HepG2 (cell line): ENCODE results near the gene FSTL1. TPM values are rescaled to one million over a fixed set of nuclear protein-coding genes. Genes with fewer than 3 reads are reported as not detected.

ENCODE experiments used
- ATAC-seq: fragments of 200-7000 bp; cut with Tn5 transposase; 3 replicates; pipeline ENCODE4 v1.9.1; 2020; ENCODE audit warnings: mild to moderate bottlenecking, moderate library complexity
- BruUV-seq: library from RNA; stranded (reverse); fragments of 400-500 nt; replicated peaks from 2 replicates; lab custom pipeline; 2021; lab: Mats Ljungman, UMichigan
- CTCF ChIA-PET: fragments of 300-600 bp; formaldehyde crosslinking; extraction: SDS; loops from one replicate; lab custom pipeline; 2021; ENCODE audit warnings: low total read pairs, inconsistent platforms, low intra/inter-chr PET ratio; lab: Yijun Ruan, JAX
- POLR2A ChIA-PET: fragments of 350-600 bp; sonication (Branson Sonifier 250); formaldehyde crosslinking; loops from one replicate; lab custom pipeline; 2020; ENCODE audit warnings: antibody characterized with exemption, inconsistent platforms; lab: Yijun Ruan, JAX
- DNase-seq: peaks from one replicate; pipeline ENCODE4 v3.0.0-alpha.2; 2015; ENCODE audit warnings: low spot score
- FAIRE-seq: peaks from 3 replicates; lab custom pipeline; 2011; peaks lifted over from hg19 to GRCh38; lab: Jason Lieb, UNC
- H2AFZ ChIP-seq: one replicate; pipeline ENCODE4 v1.6.1; 2011; ENCODE audit warnings: low read length, inconsistent platforms
- H3K27ac ChIP-seq: fragments of 300-600 bp; 3 replicates; pipeline ENCODE4 v1.8.0; 2011; ENCODE audit warnings: mixed run types, mild to moderate bottlenecking, mixed read lengths, low read length, inconsistent platforms; ENCODE audit not compliant: insufficient read depth; ENCODE audit errors: extremely low read length
- H3K27me3 ChIP-seq, 2 experiments: fragments of 200-600 bp in 1 of 2; 2 replicates in 1 of 2; 3 replicates in 1 of 2; pipeline versions ENCODE4 v1.6.0 to v1.8.0; 2011; ENCODE audit warnings: low read length in 2 of 2, mild to moderate bottlenecking in 2 of 2, moderate library complexity in 2 of 2, inconsistent platforms in 1 of 2; ENCODE audit not compliant: insufficient read depth in 2 of 2, control insufficient read depth in 1 of 2
- H3K36me3 ChIP-seq, 2 experiments: fragments of 200-600 bp in 1 of 2; replicated peaks in 1 of 2; 2 replicates in 1 of 2; 3 replicates in 1 of 2; pipeline versions ENCODE4 v1.5.1 to v1.8.0; 2011; ENCODE audit warnings: low read length in 2 of 2, inconsistent platforms in 1 of 2; ENCODE audit not compliant: insufficient read depth in 2 of 2, control insufficient read depth in 1 of 2
- H3K4me1 ChIP-seq: 2 replicates; pipeline ENCODE4 v1.5.1; 2012; ENCODE audit warnings: low read length, inconsistent platforms; ENCODE audit not compliant: insufficient read depth
- H3K4me2 ChIP-seq: 2 replicates; pipeline ENCODE4 v1.6.0; 2011; ENCODE audit warnings: low read depth, low read length, inconsistent platforms
- H3K4me3 ChIP-seq, 3 experiments: fragments of 200-600 bp in 1 of 3; sonication (generic), shearing (Covaris generic) in 1 of 3; replicated peaks in 1 of 3; 2 replicates each; pipeline ENCODE4 v1.5.1; 2011 to 2016; ENCODE audit warnings: low read length in 3 of 3, inconsistent platforms in 2 of 3, low read depth in 2 of 3, mild to moderate bottlenecking in 2 of 3, control low read depth in 1 of 3, mixed read lengths in 1 of 3; ENCODE audit not compliant: insufficient read depth in 1 of 3
- H3K79me2 ChIP-seq: one replicate; pipeline ENCODE4 v1.6.1; 2011; ENCODE audit warnings: low read length, inconsistent platforms; ENCODE audit not compliant: insufficient read depth
- H3K9ac ChIP-seq: 2 replicates; pipeline ENCODE4 v1.6.0; 2011; ENCODE audit warnings: mild to moderate bottlenecking, low read depth, low read length, inconsistent platforms; ENCODE audit not compliant: insufficient read depth
- H3K9me3 ChIP-seq: 2 replicates; pipeline ENCODE4 v1.5.1; 2012; ENCODE audit warnings: mild to moderate bottlenecking, low read length
- H4K20me1 ChIP-seq: 2 replicates; pipeline ENCODE4 v1.6.0; 2011; ENCODE audit warnings: inconsistent platforms, mild to moderate bottlenecking, low read length, moderate library complexity; ENCODE audit not compliant: insufficient read depth
- ERF ChIP-seq: IDR thresholded peaks from 2 replicates; pipeline ENCODE4 v1.6.1; 2018; ENCODE audit warnings: missing biosample characterization, missing genetic modification reagents
- HDAC2 ChIP-seq: sonication (generic); formaldehyde crosslinking; IDR thresholded peaks from 2 replicates; pipeline ENCODE4 v1.4.0; 2020; ENCODE audit warnings: missing genetic modification reagents
- MLLT10 ChIP-seq: sonication (generic); formaldehyde crosslinking; IDR thresholded peaks from 2 replicates; pipeline ENCODE4 v1.4.0; 2020; ENCODE audit warnings: missing genetic modification reagents
- NFYB ChIP-seq: sonication (generic); formaldehyde crosslinking; IDR thresholded peaks from 2 replicates; pipeline ENCODE4 v1.4.0; 2020; ENCODE audit warnings: missing genetic modification reagents
- RCOR2 ChIP-seq: IDR thresholded peaks from 2 replicates; pipeline ENCODE4 v1.6.1; 2016; ENCODE audit warnings: missing biosample characterization, missing genetic modification reagents
- RORA ChIP-seq: sonication (generic); formaldehyde crosslinking; IDR thresholded peaks from 2 replicates; pipeline ENCODE4 v1.5.0; 2020; ENCODE audit warnings: mild to moderate bottlenecking, missing genetic modification reagents, moderate library complexity
- TIGD3 ChIP-seq: sonication (generic); formaldehyde crosslinking; IDR thresholded peaks from 2 replicates; pipeline ENCODE4 v1.5.1; 2020; ENCODE audit warnings: mild to moderate bottlenecking, missing genetic modification reagents, borderline replicate concordance
- TSC22D2 ChIP-seq: sonication (generic); formaldehyde crosslinking; IDR thresholded peaks from 2 replicates; pipeline ENCODE4 v1.5.1; 2020; ENCODE audit warnings: missing genetic modification reagents, mild to moderate bottlenecking, borderline replicate concordance
- ZBTB42 ChIP-seq: sonication (generic); formaldehyde crosslinking; IDR thresholded peaks from 2 replicates; pipeline ENCODE4 v1.5.0; 2020; ENCODE audit warnings: mild to moderate bottlenecking, missing genetic modification reagents
- ZNF597 ChIP-seq: sonication (generic); formaldehyde crosslinking; IDR thresholded peaks from 2 replicates; pipeline ENCODE4 v1.5.0; 2020; ENCODE audit warnings: missing genetic modification reagents
- ZNF615 ChIP-seq: sonication (generic); formaldehyde crosslinking; IDR thresholded peaks from 2 replicates; pipeline ENCODE4 v1.5.0; 2020; ENCODE audit warnings: mild to moderate bottlenecking, missing genetic modification reagents, borderline replicate concordance
- ZNF7 ChIP-seq: IDR thresholded peaks from 2 replicates; pipeline ENCODE4 v1.6.1; 2016; ENCODE audit warnings: missing biosample characterization, missing genetic modification reagents
- ZNF850 ChIP-seq: sonication (generic); formaldehyde crosslinking; conservative IDR thresholded peaks from 2 replicates; pipeline ENCODE4 v1.9.0; 2021; ENCODE audit warnings: mild to moderate bottlenecking, missing genetic modification reagents
- WGBS: methylation state at CpG from one replicate; pipeline ENCODE4 v1.1.6; 2017; ENCODE audit warnings: low lambda C conversion rate; 5-methylcytosine and 5-hydroxymethylcytosine counted together
- in situ Hi-C: cut with HindIII; loops from 2 replicates; pipeline ENCODE4 v1.10.0; 2017; ENCODE audit warnings: low pct_unique_long_range_greater_than_20kb; ENCODE audit not compliant: extremely low pct_ligation_motif_present
- intact Hi-C: fragments of 100-400 bp; cut with micrococcal nuclease; formaldehyde crosslinking; loops from one replicate; pipeline ENCODE4 v1.10.0; 2022; ENCODE audit not compliant: unreplicated experiment
- polyA plus RNA-seq, 8 experiments: library from polyadenylated mRNA; depleted of rRNA in 3 of 8; stranded (reverse) in 7 of 8; unstranded in 1 of 8; fragments of >200 nt; fragmentation: Illumina TruSeq in 4 of 8; extraction: Trizol in 4 of 8; gene quantifications; 2 replicates each; pipeline versions ENCODE4 v1.2.1 to v1.2.3, GENCODE V29; 2011 to 2016; ENCODE audit warnings: low read depth in 4 of 8, missing spikeins in 1 of 8, mixed read lengths in 1 of 8; ENCODE audit not compliant: insufficient read depth in 1 of 8
- total RNA-seq, 5 experiments: library from RNA; depleted of rRNA; stranded (reverse); fragments of >200 nt; fragmentation: Illumina TruSeq; extraction: Trizol; gene quantifications; 2 replicates each; pipeline ENCODE4 v1.2.3, GENCODE V29; 2016; ENCODE audit warnings: low read depth in 1 of 5
- TF ChIP-seq, protein P1 (sequence below): sonication (generic); formaldehyde crosslinking; conservative IDR thresholded peaks from 2 replicates; pipeline ENCODE4 v1.8.0; 2022; ENCODE audit warnings: mild to moderate bottlenecking, moderate library complexity, missing genetic modification reagents

Gene FSTL1
- total and polyA plus RNA-seq, 2 of the 13 experiments (the other 11 are each of a cell fraction or from before 2014, with no cell fraction given): 0.07 to 0.29 TPM

GRCh38 chr3:120496278-120497002, 45.6 kb upstream of the FSTL1 start (continued):
- no peak for TF ChIP-seq RCOR2 (CRISPR knock-in tag)
- TF ChIP-seq HDAC2 (CRISPR knock-in tag): no peak
- no peak for TF ChIP-seq ZNF850 (CRISPR knock-in tag)
- no peak for TF ChIP-seq NFYB

- Histone ChIP-seq H3K27ac (no peak overlapping the region), H3K4me3 (no peak overlapping the region), H3K4me2 (no peak overlapping the region), H3K36me3 (no peaks in the 10 kb centered on the region), H3K79me2 (no peaks in the 10 kb centered on the region), H3K4me1 (no peaks in the 10 kb centered on the region), H3K9me3 (peaks cover 4% of the 10 kb centered on the region; the same call in 1 of the 2 replicates), H3K9ac (no peak overlapping the region), H2AFZ (no peak overlapping the region), H3K27me3 (peaks cover 0 to 5% of the 10 kb centered on the region in 2 experiments; a peak in 1 of 5 replicates)
- in situ Hi-C loops (no loop called here), intact Hi-C loops (no loop called here)
- ATAC-seq: no peak
- BruUV-seq: no TSS peak
- DNase-seq: no peak
- WGBS: 3% methylated on average over 2 of the region's 2 CpGs
- POLR2A ChIA-PET: no interaction called here
- TF ChIP-seq MLLT10 (CRISPR knock-in tag) (no peak), TSC22D2 (CRISPR knock-in tag) (no peak), ZBTB42 (no peak), ZNF7 (CRISPR knock-in tag) (no peak), ERF (CRISPR knock-in tag) (no peak), TIGD3 (CRISPR knock-in tag) (no peak), ZNF615 (CRISPR knock-in tag) (no peak), ZNF597 (CRISPR knock-in tag) (no peak), RORA (CRISPR knock-in tag) (no peak)
- TF ChIP-seq, protein P1, sequence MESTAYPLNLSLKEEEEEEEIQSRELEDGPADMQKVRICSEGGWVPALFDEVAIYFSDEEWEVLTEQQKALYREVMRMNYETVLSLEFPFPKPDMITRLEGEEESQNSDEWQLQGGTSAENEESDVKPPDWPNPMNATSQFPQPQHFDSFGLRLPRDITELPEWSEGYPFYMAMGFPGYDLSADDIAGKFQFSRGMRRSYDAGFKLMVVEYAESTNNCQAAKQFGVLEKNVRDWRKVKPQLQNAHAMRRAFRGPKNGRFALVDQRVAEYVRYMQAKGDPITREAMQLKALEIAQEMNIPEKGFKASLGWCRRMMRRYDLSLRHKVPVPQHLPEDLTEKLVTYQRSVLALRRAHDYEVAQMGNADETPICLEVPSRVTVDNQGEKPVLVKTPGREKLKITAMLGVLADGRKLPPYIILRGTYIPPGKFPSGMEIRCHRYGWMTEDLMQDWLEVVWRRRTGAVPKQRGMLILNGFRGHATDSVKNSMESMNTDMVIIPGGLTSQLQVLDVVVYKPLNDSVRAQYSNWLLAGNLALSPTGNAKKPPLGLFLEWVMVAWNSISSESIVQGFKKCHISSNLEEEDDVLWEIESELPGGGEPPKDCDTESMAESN (CRISPR knock-in tag): no peak
- TF ChIP-seq, all 625 proteins: peak for 0
- H4K20me1 ChIP-seq: no peaks in the 10 kb centered on the region
- no peak for FAIRE-seq
- CTCF ChIA-PET: no interaction called here
These were observed 45.0 kb upstream of the FSTL1 start for GRCh38 chr3:120495809-120496208.
